HG02852 (cell line): ENCODE data around the gene CAP2.
"Not testable (repeated sequence)": the region's sequence is repeated elsewhere in the genome, so short reads cannot be mapped to it uniquely, and the experiment has no call there.

Experiments used
- ATAC-seq: cut with Tn5 transposase; IDR thresholded peaks from one replicate; pipeline ENCODE4 v1.9.1; 2021; ENCODE audit warnings: mild to moderate bottlenecking, moderate library complexity; ENCODE audit not compliant: unreplicated experiment

CAP2 gene

GRCh38 chr6:17432356-17432755, 39.0 kb downstream of the CAP2 start:
- ATAC-seq, result no peak

GRCh38 chr6:17439243-17439993, 46.0 kb downstream of the CAP2 start:
- ATAC-seq, result no peak

DNA sequence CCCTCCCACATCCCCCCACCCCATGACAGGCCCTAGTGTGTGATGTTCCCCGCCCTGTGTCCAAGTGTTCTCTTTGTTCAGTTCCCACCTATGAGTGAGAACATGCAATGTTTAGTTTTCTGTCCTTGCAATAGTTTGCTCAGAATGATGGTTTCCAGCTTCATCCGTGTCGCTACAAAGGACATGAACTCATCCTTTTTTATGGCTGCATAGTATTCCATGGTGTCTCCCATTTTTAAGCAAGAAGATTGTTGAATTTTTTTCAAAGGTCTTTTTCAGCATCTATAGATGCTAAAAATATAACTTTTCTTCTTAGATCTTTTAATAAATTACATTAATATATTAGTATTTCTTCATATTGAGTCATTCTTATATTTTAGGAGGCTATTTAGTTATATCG, 47.4 kb downstream of the CAP2 start:
- ATAC-seq, result not testable (repeated sequence)

GRCh38 chr6:17442196-17442595, 48.8 kb downstream of the CAP2 start:
- ATAC-seq, result no peak

- ATAC-seq, result no peak
Observed at GRCh38 chr6:17446713-17447112, 53.3 kb downstream of the CAP2 start.

GRCh38 chr6:17448165-17448564, 54.8 kb downstream of the CAP2 start:
- ATAC-seq, result no peak

GRCh38 chr6:17450397-17450796, 57.0 kb downstream of the CAP2 start:
- ATAC-seq, result no peak

DNA sequence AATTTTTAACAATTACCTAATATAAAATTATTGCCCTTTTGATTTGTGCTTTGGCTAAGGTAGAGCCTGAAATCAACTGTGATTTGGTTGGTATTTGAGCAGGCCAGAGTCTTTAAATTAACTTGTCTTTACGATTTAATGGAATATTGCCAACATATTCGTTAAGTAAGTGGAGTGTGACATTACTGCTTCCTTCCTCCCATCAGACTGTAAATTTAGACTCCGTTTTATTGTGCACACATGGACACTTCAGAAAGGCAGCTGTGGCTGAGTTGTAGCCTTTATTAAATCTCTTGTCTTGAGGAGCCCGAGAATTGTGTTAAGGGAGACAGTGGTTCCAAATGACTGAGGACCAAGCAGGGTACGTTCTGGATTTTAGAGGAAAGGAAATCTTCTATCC, 57.4 kb downstream of the CAP2 start:
- ATAC-seq, result no peak

- ATAC-seq, result no peak
Observed at GRCh38 chr6:17452096-17452495, 58.7 kb downstream of the CAP2 start.

GRCh38 chr6:17454316-17455005, 61.1 kb downstream of the CAP2 start:
- ATAC-seq, result no peak

GRCh38 chr6:17455919-17456318, 62.5 kb downstream of the CAP2 start:
- no peak for ATAC-seq

DNA sequence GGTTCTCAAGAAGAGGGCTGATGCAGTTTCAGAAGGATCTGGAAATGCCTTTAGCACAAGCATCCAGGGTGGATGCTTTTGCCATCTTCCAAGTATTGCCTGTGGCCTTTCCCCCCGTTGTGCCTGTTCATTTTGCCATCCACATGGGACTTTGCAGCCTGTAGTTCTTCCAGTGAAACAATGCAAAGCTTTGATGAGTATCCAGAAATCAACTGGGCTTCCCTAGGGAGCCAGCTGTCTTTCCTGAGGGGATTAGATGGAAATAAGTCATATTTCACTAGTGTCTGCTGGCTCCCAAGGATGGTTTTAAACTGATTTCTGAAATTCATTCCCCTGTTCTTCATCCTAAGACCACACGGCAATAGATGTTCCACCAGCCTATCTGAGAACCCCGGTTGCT, 63.3 kb downstream of the CAP2 start:
- ATAC-seq, result no peak

- ATAC-seq, result no peak
Observed at GRCh38 chr6:17457405-17457804, 64.0 kb downstream of the CAP2 start.

DNA sequence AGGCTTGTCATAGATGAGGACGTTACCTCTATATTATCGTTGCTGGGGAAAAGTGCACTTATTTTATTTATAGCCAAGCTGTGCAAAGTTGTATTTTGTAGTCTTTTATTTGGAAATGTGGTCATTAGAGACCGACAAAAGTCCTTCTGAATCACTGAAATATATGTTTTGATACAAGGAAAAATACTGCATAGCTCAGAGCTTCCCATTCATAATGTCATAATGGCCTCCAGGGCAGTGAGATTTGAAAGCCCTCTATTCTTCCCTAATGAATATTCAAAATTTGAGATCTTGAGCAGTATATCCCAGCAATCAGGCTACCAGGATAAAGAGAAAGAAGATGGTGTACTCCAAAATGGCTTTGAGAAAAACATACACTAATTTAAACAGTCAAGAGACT, 64.6 kb downstream of the CAP2 start:
- no peak for ATAC-seq

DNA sequence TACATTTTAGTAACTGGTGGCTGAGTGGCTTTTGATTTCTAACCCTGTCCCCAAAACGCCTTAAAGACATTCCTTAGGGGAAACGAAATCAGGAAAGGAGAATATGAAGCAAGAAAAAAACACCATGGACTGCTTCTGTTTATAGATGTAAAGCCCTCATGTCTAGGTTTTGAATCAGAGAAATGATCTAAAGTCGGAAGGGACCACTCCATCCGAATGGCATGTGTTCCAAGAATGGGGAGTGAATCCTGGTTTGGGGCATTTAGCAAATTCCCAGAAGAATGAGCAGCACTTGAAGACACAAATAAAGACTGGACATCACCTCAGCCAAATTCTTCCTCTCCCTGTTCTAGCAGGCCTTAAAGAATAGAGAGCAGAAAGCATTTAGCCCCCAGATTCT, 65.6 kb downstream of the CAP2 start:
- ATAC-seq, result no peak

GRCh38 chr6:17460862-17461261, 67.5 kb downstream of the CAP2 start:
- ATAC-seq, result no peak

DNA sequence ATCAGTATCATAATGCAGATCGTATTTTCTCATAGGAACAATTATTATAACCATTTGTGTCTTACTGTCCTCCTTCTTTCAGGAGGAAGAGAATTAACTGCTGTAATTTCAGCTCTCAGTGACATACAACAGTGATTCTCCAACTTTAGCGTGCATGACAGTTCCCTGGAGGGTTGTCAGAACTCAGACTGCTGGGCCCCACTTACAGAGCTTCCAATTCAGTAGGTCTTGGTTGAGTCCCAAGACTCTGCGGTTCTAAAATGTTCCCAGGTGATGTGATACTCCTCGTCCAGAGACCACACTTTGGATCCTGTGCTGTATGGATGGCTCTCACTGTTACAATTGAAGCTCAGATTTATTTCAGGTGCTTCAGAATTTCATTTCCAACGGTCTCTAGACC, 72.8 kb downstream of the CAP2 start:
- ATAC-seq, result no peak

DNA sequence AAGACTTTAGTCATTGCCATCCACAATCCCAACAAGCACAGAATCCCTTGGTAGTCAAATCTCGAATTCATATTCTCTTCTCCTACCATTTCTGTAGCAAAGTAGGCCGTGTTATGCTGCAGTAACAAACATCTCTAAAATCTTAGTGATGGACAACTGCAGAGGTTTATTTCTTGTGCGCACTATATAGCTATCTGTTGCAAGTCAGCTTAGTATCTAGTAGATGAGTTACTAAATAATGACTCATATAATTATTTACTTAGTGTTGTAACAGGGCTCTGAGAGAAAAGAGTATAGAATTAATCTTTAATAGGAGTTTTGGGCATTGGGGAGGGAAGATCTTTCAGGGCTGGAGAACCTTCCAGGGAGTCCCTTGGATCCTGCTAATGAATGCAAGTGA, 73.3 kb downstream of the CAP2 start:
- ATAC-seq, result no peak

GRCh38 chr6:17469006-17469832, 75.8 kb downstream of the CAP2 start:
- ATAC-seq, result no peak

DNA sequence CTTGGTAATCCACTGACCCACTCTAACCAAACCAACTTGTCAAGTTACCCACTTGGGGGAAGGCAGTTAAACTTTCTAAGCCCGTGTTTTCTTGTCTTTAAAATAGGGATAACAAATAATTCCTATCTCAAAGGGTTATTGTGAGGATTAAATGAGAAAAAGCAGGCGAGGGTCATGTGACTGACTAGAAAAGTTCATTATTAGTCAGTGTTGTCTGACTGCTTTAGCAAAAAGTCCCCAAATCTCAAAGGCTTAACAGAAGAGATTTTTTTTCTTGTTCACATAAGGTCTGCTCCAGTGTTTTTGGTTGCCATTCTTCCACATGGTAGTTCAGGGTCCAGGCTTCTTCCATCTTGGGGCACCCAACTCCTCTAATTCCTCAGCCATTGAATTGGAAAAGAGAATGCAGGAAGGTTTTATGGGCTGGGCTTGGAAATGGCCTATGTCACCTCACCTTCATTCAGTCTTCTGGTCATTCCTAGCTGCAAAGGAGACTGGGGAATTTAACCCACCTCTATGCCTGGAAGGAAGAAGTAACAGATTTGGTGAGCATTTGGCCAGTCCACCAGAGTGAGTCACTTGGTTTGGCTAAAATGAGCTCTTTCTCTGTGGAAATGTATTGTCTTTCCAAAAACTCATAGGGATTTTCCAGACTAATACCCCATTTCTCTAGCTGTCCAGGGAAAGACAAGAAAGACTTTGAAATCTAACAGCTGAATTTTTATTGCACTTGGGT, 77.0 kb downstream of the CAP2 start:
- peak; percentile 60 for ATAC-seq

DNA sequence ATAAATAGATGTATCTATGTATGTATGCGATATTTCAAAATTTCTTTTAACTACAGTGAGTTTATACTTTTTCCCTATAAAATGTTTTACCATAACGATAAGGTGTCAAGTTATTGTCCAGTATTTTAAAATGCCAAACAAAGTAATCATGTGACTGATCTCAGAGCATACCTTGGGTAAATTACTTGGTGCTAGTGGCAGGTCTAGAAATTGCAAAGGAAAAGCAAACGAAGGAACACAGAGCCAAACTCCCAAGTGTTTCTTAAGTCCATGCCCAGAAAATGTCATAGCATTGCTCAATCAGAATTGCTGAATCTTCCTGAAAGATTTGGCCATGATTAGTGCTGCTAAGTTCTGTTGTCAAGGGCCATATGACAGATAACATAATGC, 77.5 kb downstream of the CAP2 start:
- no peak for ATAC-seq
